Measurements from ENCODE around the gene AUTS2.

DNA sequence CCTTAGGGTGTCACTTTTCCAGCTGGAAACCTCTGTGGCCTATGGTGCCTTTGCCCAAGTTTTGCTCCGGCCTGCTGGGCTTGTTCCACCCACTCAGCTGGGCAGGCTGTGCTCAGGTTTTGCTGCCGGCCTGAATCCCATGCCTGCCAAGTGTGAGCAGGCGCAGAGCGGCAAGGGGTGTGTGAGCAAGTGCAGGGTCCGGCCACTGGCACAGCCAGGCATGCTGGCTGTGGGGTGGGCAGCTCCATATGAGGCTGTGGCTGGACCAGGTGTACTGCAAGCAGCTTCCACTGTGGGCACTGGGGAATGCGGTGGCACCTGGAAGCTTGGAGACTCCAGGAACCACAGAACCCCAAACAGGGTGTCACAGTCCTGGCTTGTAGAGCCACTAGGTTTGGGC is 92.1 kb downstream of the AUTS2 start:
- no peak for TF ChIP-seq POLR2A (IDR thresholded peaks at IDR 0.05)
- TF ChIP-seq, protein P1, sequence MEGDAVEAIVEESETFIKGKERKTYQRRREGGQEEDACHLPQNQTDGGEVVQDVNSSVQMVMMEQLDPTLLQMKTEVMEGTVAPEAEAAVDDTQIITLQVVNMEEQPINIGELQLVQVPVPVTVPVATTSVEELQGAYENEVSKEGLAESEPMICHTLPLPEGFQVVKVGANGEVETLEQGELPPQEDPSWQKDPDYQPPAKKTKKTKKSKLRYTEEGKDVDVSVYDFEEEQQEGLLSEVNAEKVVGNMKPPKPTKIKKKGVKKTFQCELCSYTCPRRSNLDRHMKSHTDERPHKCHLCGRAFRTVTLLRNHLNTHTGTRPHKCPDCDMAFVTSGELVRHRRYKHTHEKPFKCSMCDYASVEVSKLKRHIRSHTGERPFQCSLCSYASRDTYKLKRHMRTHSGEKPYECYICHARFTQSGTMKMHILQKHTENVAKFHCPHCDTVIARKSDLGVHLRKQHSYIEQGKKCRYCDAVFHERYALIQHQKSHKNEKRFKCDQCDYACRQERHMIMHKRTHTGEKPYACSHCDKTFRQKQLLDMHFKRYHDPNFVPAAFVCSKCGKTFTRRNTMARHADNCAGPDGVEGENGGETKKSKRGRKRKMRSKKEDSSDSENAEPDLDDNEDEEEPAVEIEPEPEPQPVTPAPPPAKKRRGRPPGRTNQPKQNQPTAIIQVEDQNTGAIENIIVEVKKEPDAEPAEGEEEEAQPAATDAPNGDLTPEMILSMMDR (IDR thresholded peaks at IDR 0.05), result no peak
- no peak for TF ChIP-seq EP300 (IDR thresholded peaks at IDR 0.05)
